HG03060 (cell line): ENCODE data around the gene HRH1.

Experiments
- ATAC-seq: cut with Tn5 transposase; IDR thresholded peaks from one replicate; pipeline ENCODE4 v1.9.1; 2021; ENCODE audit warnings: low read depth, moderate number of reproducible peaks; ENCODE audit not compliant: unreplicated experiment

HRH1 gene

DNA sequence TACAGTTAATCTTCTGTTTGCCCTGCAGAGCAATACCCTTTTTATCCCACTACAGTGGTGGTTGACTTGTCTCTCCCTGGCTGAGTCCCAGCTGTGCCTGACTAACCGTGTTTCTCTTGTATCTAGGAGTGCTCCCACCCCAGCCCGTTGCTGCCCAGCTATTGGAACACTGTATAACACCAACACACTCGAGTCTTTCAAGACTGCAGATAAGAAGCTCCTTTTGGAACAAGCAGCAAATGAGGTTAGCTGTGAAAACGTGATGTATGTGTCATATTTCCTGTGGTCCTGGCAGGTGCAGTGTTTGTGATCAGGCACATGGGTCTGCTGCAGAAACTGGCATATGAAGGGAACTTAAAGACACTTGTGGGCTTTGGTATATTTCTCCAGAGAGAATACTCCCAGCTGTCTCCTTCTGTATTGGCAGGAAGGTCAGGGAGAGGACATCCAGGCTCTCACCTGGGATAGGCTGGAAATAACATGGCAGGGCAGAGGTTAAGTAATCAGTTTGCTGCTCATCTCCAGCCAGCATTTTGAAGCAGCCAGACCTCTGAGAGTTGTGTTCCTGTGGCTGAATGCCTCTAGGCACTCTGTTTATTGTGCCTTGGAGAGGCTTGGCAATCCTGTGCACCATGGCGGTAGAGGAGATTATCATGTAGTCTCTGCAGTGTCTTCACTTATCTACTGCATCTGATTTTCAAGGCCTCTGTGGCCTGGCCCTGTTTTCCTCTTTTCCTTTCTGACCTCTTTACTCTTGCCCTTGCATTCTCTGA, 152.7 kb downstream of the HRH1 start:
- ATAC-seq = no peak

DNA sequence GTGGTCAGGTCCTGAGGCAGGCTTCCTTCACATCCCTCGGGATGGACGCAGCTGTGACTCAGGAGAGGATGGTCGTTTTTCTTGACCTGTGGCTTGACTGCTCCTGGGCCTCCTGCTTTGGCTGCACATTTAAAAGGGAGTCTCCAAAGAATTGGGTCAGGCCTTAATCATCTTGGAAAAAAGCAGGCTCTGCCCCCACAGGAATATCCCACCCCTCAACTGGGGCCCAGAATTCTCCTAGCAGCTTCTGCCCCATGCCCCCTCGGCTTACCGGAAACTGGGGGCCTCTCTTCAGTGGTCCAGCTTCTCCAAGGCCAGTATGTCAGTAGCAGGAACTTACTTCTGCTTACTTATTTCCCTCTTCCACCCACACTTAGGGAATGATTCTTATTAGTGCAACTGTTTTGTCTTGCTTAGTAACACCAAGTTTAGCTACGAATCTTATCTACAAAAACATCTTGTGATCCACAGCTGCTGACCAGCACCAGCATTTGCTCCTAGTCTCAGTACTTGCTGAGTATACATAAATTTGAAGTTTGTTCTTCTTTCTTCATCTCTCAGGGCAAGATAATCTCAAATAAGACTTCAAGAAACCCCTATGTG, 153.6 kb downstream of the HRH1 start:
- ATAC-seq = no peak

DNA sequence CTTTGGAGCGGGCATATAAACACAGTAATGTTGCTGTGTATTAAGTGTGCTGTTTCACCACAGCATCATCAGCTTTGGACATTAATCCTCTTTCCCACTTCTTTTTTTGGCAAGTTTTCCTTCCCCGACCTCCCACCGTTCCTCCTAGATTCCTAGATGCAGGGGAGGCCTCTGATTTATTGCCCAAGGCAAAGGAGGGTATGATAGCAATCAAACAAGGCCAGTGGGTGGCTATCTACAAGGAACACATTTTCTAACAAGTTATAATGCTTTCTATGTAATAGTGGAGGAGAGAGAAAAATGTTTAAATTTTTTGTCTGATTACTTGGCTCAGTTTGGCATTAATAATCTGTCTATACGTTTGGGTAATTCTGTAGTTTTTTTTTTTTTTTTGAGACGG, 156.0 kb downstream of the HRH1 start:
- ATAC-seq = no peak

DNA sequence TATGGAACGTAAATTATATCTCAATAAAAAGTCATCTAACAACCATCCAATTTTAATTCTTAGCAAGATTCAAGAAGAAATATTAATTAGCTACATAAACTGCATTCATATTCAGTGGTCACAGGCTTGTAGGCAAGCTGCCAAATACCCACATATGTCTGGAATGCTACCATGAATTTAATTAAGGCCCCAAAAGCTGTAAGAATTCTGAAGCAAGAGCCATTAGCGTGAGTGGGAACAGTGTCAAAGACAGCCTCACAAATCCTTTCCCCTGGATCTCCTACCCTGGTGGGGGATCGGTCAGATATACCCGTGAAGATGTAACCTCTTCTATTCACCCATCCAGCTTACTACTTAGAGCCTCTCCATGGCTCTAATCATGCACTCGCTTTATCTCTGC, 157.9 kb downstream of the HRH1 start:
- ATAC-seq = no peak
